Chondrocyte (in vitro differentiated cells): Measurements from ENCODE around the gene SPINK1. TPM values are rescaled to one million over a fixed set of nuclear protein-coding genes. Genes with fewer than 3 reads are reported as not detected.

Experiments used
- DNase-seq: peaks from one replicate; pipeline ENCODE4 v3.0.0; 2021; ENCODE audit warnings: mixed read lengths, low spot score
- H3K27ac Mint-ChIP-seq: one replicate; pipeline ENCODE4 v1.8.0; 2021; ENCODE audit warnings: mild to moderate bottlenecking, moderate library complexity, mixed read lengths; ENCODE audit not compliant: unreplicated experiment
- H3K27me3 Mint-ChIP-seq: 2 replicates; pipeline ENCODE4 v1.8.0; 2021; ENCODE audit warnings: low read depth, mixed read lengths
- H3K36me3 Mint-ChIP-seq: 2 replicates; pipeline ENCODE4 v1.8.0; 2021; ENCODE audit warnings: low read depth, mixed read lengths
- H3K4me1 Mint-ChIP-seq: 2 replicates; pipeline ENCODE4 v1.8.0; 2021; ENCODE audit warnings: low read depth, mild to moderate bottlenecking, mixed read lengths
- H3K4me3 Mint-ChIP-seq: one replicate; pipeline ENCODE4 v1.8.0; 2021; ENCODE audit warnings: mild to moderate bottlenecking, moderate library complexity, mixed read lengths; ENCODE audit not compliant: unreplicated experiment
- H3K9me3 Mint-ChIP-seq: 2 replicates; pipeline ENCODE4 v1.8.0; 2021; ENCODE audit warnings: low read depth, mixed read lengths
- CTCF ChIP-seq: fragments of 200-600 bp; sonication (generic); IDR thresholded peaks from 2 replicates; pipeline ENCODE4 v1.5.0; 2021; ENCODE audit warnings: antibody characterized with exemption, mild to moderate bottlenecking, moderate library complexity
- total RNA-seq: library from RNA; stranded (reverse); gene quantifications from 3 replicates; pipeline ENCODE4 v1.2.1, GENCODE V29; 2021

The SPINK1 gene
- total RNA-seq, 1 donor from 2014 or later, result not detected

DNA sequence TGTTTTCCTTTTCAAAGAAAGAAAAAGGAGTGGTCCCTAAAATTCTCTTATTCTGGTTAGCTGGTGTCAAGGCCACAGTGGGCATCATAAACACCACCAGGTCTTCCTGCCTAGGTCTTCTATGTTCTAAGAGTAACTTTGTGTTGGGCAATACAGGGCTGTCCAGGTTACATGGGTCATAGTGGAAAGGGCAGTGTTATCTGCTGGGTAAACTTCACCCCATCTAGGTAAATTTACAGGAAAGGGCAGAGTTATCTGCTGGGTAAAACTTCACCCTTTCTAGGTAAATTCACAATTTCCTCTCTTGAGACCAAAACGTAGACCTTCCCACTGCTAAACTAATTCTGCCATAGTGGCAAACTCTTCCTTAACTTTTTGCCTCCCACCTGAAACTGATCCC is 30.0 kb downstream of the SPINK1 start:
- TF ChIP-seq CTCF, result no peak
- Mint-ChIP-seq H3K9me3 (no peaks in the 10 kb centered on the region), H3K27ac (no peak overlapping the region), H3K4me3 (no peak overlapping the region), H3K4me1 (no peaks in the 10 kb centered on the region), H3K36me3 (no peaks in the 10 kb centered on the region), H3K27me3 (peaks cover 18% of the 10 kb centered on the region)
- DNase-seq, result no peak

DNA sequence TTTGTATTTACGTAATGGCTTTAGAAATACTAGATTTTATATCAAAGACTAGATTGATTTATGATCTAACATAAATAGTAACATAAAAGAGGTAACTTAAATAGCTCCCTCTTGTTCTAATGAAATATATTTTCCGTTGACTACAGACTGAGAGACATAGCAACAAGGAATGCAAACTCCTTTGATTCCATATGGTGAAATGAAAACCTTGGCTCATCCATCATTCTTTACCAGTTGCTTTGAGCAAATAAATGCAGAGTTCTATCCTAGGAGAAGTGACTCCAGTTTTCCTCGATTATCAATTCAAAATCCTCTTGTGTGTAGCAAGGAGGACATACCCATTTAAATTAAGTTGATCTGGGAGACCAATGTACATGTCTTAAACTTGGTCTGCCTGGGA is 31.0 kb downstream of the SPINK1 start:
- H3K27ac Mint-ChIP-seq, result no peak overlapping the region
- H3K27me3 Mint-ChIP-seq, result peaks cover 18% of the 10 kb centered on the region
- TF ChIP-seq CTCF, result no peak
- no peaks in the 10 kb centered on the region for H3K4me1 Mint-ChIP-seq
- no peaks in the 10 kb centered on the region for H3K9me3 Mint-ChIP-seq
- DNase-seq, result no peak
- H3K36me3 Mint-ChIP-seq, result no peaks in the 10 kb centered on the region
- H3K4me3 Mint-ChIP-seq, result no peak overlapping the region

DNA sequence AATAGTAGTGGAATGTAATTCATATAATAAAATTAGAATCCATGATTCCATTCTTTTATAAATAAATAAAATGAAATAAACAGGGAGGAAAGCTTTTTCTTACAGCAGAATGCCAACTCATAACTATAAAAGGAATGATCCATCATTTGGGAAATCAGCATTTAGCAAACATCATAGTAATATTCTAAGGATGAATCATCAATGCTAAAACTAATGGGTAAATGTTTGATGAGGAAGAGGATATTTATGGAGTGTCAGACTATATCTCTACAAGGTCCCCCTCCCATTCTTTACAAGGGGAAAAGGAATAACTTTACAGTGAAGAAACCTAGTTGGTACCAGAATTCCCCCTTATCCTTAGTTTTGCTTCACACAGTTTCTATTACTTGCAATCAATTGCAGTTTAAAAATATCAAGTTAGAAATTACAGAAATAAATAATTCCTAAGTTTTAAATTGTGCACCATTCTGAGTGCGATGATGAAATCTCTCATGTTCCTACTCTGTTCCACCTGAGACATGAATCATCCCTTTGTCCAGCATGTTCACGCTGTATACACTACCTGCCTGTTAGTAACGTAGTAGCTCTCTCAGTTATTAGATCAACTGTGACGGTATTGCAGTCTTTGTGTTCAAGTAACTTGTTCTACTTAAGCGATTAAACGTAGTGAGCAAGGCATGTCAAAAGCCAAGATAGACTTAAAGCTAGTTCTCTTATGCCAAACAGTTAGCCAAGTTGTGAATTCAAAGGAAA is 34.7 kb downstream of the SPINK1 start:
- no peaks in the 10 kb centered on the region for H3K9me3 Mint-ChIP-seq
- no peak for TF ChIP-seq CTCF
- H3K4me1 Mint-ChIP-seq, result no peaks in the 10 kb centered on the region
- DNase-seq, result no peak
- no peak overlapping the region for H3K4me3 Mint-ChIP-seq
- H3K27ac Mint-ChIP-seq, result no peak overlapping the region
- no peaks in the 10 kb centered on the region for H3K36me3 Mint-ChIP-seq
- peaks cover 12% of the 10 kb centered on the region for H3K27me3 Mint-ChIP-seq

GRCh38 chr5:147791181-147791580 is 40.3 kb downstream of the SPINK1 start:
- H3K27ac Mint-ChIP-seq, result no peak overlapping the region
- H3K4me1 Mint-ChIP-seq, result no peaks in the 10 kb centered on the region
- TF ChIP-seq CTCF, result no peak
- no peak overlapping the region for H3K4me3 Mint-ChIP-seq
- no peaks in the 10 kb centered on the region for H3K9me3 Mint-ChIP-seq
- no peaks in the 10 kb centered on the region for H3K27me3 Mint-ChIP-seq
- DNase-seq, result no peak
- no peaks in the 10 kb centered on the region for H3K36me3 Mint-ChIP-seq

GRCh38 chr5:147789820-147790219 is 41.7 kb downstream of the SPINK1 start:
- DNase-seq, result no peak
- H3K4me1 Mint-ChIP-seq, result no peaks in the 10 kb centered on the region
- no peaks in the 10 kb centered on the region for H3K27me3 Mint-ChIP-seq
- TF ChIP-seq CTCF, result no peak
- no peaks in the 10 kb centered on the region for H3K9me3 Mint-ChIP-seq
- no peaks in the 10 kb centered on the region for H3K36me3 Mint-ChIP-seq
- H3K4me3 Mint-ChIP-seq, result no peak overlapping the region
- no peak overlapping the region for H3K27ac Mint-ChIP-seq
